Stimulated activated CD8-positive, alpha-beta memory T cell treated with anti-CD3 and anti-CD28 coated beads, Interleukin-12 subunit alpha, Interleukin-12 subunit beta, amount 100 ng/mL, for 4 hours (primary cell): ENCODE measurements around the gene TNFSF4.
"Not testable (repeated sequence)": the region's sequence is repeated elsewhere in the genome, so short reads cannot be mapped to it uniquely, and the experiment has no call there.

ENCODE experiments used
- DNase-seq: peaks from one replicate; pipeline ENCODE4 v3.0.0-alpha.2; 2020; ENCODE audit warnings: low read depth

The TNFSF4 gene

GRCh38 chr1:173164178-173164577 lies 43.0 kb downstream of the TNFSF4 start:
- no peak for DNase-seq

GRCh38 chr1:173163222-173163621 lies 43.9 kb downstream of the TNFSF4 start:
- DNase-seq = no peak

GRCh38 chr1:173162601-173163000 lies 44.5 kb downstream of the TNFSF4 start:
- no peak for DNase-seq

GRCh38 chr1:173161510-173162221 lies 45.5 kb downstream of the TNFSF4 start:
- DNase-seq = no peak

- DNase-seq = not testable (repeated sequence)
Measured at GRCh38 chr1:173153964-173154363, 53.2 kb downstream of the TNFSF4 start.

GRCh38 chr1:173153503-173153902 lies 53.6 kb downstream of the TNFSF4 start:
- DNase-seq = no peak

- no peak for DNase-seq
Measured at GRCh38 chr1:173152598-173152997, 54.5 kb downstream of the TNFSF4 start.

GRCh38 chr1:173150795-173151194 lies 56.3 kb downstream of the TNFSF4 start:
- DNase-seq = no peak

GRCh38 chr1:173149887-173150286 lies 57.2 kb downstream of the TNFSF4 start:
- DNase-seq = no peak

GRCh38 chr1:173148971-173149370 lies 58.2 kb downstream of the TNFSF4 start:
- DNase-seq = no peak

GRCh38 chr1:173148545-173148944 lies 58.6 kb downstream of the TNFSF4 start:
- no peak for DNase-seq

GRCh38 chr1:173140733-173141132 lies 66.4 kb downstream of the TNFSF4 start:
- DNase-seq = no peak

- no peak for DNase-seq
Measured at GRCh38 chr1:173139706-173140105, 67.4 kb downstream of the TNFSF4 start.

- DNase-seq = no peak
Measured at GRCh38 chr1:173137107-173137706, 69.9 kb downstream of the TNFSF4 start.

GRCh38 chr1:173134800-173135199 lies 72.3 kb downstream of the TNFSF4 start:
- DNase-seq = no peak

GRCh38 chr1:173134029-173134428 lies 73.1 kb downstream of the TNFSF4 start:
- DNase-seq = no peak
